Activated B cell treated with CpG ODN at 0.5 μM for 24 hours (primary cell): ENCODE data around the gene PPAN. TPM values are rescaled to one million over a fixed set of nuclear protein-coding genes. Genes with fewer than 3 reads are reported as not detected.
A peak's percentile ranks its signal among the peaks of the same experiment; 100 is the strongest.

ENCODE experiments used
- ATAC-seq: fragments of 200-7000 bp; cut with Tn5 transposase; one replicate; pipeline ENCODE4 v1.10.0; 2021; ENCODE audit warnings: low read depth, mild to moderate bottlenecking, moderate library complexity
- CTCF ChIA-PET: fragments of 350-600 bp; sonication (Branson Sonifier 250); formaldehyde crosslinking; loops from one replicate; lab custom pipeline; 2021; ENCODE audit warnings: antibody characterized with exemption; lab: Charles Lee
- POLR2A ChIA-PET: fragments of 350-600 bp; sonication (Branson Sonifier 250); formaldehyde crosslinking; loops from one replicate; lab custom pipeline; 2021; ENCODE audit warnings: antibody characterized with exemption; lab: Charles Lee
- DNase-seq: peaks from one replicate; pipeline ENCODE4 v3.0.0; 2022
- H3K27ac Mint-ChIP-seq: one replicate; pipeline ENCODE4 v1.8.0; 2020; ENCODE audit warnings: mixed read lengths
- H3K27me3 Mint-ChIP-seq: one replicate; pipeline ENCODE4 v1.8.0; 2021; ENCODE audit warnings: mixed read lengths
- H3K36me3 Mint-ChIP-seq: one replicate; pipeline ENCODE4 v1.8.0; 2021; ENCODE audit warnings: low read depth, mixed read lengths
- H3K4me1 Mint-ChIP-seq: one replicate; pipeline ENCODE4 v1.8.0; 2021; ENCODE audit warnings: mixed read lengths
- H3K4me3 Mint-ChIP-seq: one replicate; pipeline ENCODE4 v1.8.0; 2020; ENCODE audit warnings: mild to moderate bottlenecking, mixed read lengths
- H3K9me3 Mint-ChIP-seq: one replicate; pipeline ENCODE4 v1.8.0; 2020; ENCODE audit warnings: mixed read lengths
- CTCF ChIP-seq: fragments of 200-600 bp; IDR thresholded peaks from one replicate; pipeline ENCODE4 v1.8.0; 2022; ENCODE audit warnings: antibody characterized with exemption, mild to moderate bottlenecking
- intact Hi-C: fragments of 100-400 bp; cut with micrococcal nuclease; formaldehyde crosslinking; loops from one replicate; pipeline ENCODE4 v1.15.1; 2024
- total RNA-seq: library from RNA; stranded (reverse); gene quantifications from 2 replicates; pipeline ENCODE4 v1.2.3, GENCODE V29; 2022

The PPAN gene
- total RNA-seq, 1 donor from 2014 or later = 119 TPM

GRCh38 chr19:10104130-10104513 is 2.0 kb upstream of the PPAN start:
- ATAC-seq (no peak), DNase-seq (no peak)
- Mint-ChIP-seq H3K36me3 (peaks cover 24% of the 10 kb centered on the region), H3K27me3 (no peaks in the 10 kb centered on the region), H3K4me3 (no peak overlapping the region), H3K9me3 (no peaks in the 10 kb centered on the region), H3K27ac (peak overlapping the region; percentile 99), H3K4me1 (peaks cover 72% of the 10 kb centered on the region)
- ChIA-PET CTCF (interaction anchor here (0.8 to 1.8 kb wide), 3 partner anchors 8 to 146 kb away, joined by 3 to 6 read pairs (median 4); no protein-coding TSS in a partner anchor), POLR2A (interaction anchor here (0.7 to 11.0 kb wide), 9 partner anchors 9 to 1655 kb away, joined by 3 to 297 read pairs (median 5); partner anchors contain the start of genes EIF3G, FBXL12, ICAM1 and P2RY11)
- TF ChIP-seq CTCF = no peak
- intact Hi-C loops = loop anchor here (10.0 kb wide), 3 partner anchors 91 to 771 kb away; partner anchors contain the start of genes CARM1, DNMT1 and PDE4A

- Mint-ChIP-seq H3K4me3 (peak overlapping the region; percentile 86), H3K27me3 (no peaks in the 10 kb centered on the region), H3K27ac (peak overlapping the region; percentile 99), H3K9me3 (no peaks in the 10 kb centered on the region), H3K36me3 (peaks cover 32% of the 10 kb centered on the region), H3K4me1 (peaks cover 73% of the 10 kb centered on the region)
- intact Hi-C loops = loop anchor here (10.0 kb wide), 3 partner anchors 90 to 770 kb away; partner anchors contain the start of genes CARM1, DNMT1 and PDE4A
- DNase-seq = peak; percentile 35
- ChIA-PET CTCF (interaction anchor here (0.8 to 1.8 kb wide), 3 partner anchors 8 to 145 kb away, joined by 3 to 6 read pairs (median 4); no protein-coding TSS in a partner anchor), POLR2A (interaction anchor here (0.7 to 11.0 kb wide), 7 partner anchors 10 to 463 kb away, joined by 4 to 297 read pairs (median 6); partner anchors contain the start of genes EIF3G and P2RY11)
- no peak for TF ChIP-seq CTCF
- peak; percentile 22 for ATAC-seq
Observed at GRCh38 chr19:10104665-10105508, 1.3 kb upstream of the PPAN start.

- ChIA-PET CTCF (interaction anchor here (0.9 kb wide), 1 partner anchor 10 kb away, joined by 3 read pairs; no protein-coding TSS in a partner anchor), POLR2A (interaction anchor here (0.9 to 11.0 kb wide), 8 partner anchors 9 to 146 kb away, joined by 3 to 297 read pairs (median 8); partner anchors contain the start of genes DNMT1, EIF3G, MRPL4 and P2RY11)
- peaks cover 37% of the 10 kb centered on the region for H3K36me3 Mint-ChIP-seq
- no peaks in the 10 kb centered on the region for H3K9me3 Mint-ChIP-seq
- H3K27ac Mint-ChIP-seq = peak overlapping the region; percentile 99
- DNase-seq = no peak
- no peaks in the 10 kb centered on the region for H3K27me3 Mint-ChIP-seq
- intact Hi-C loops = loop anchor here (1.0 to 10.0 kb wide), 5 partner anchors 9 to 769 kb away; partner anchors contain the start of genes CARM1, DNMT1, PDE4A and SHFL
- TF ChIP-seq CTCF = no peak
- H3K4me3 Mint-ChIP-seq = peak overlapping the region; percentile 86
- ATAC-seq = peak; percentile 5
- peaks cover 73% of the 10 kb centered on the region for H3K4me1 Mint-ChIP-seq
Observed at GRCh38 chr19:10105509-10106099, 558 bp upstream of the PPAN start.

- Mint-ChIP-seq H3K4me1 (peaks cover 74% of the 10 kb centered on the region), H3K27ac (peak overlapping the region; percentile 80), H3K9me3 (no peaks in the 10 kb centered on the region), H3K36me3 (peaks cover 46% of the 10 kb centered on the region), H3K27me3 (no peaks in the 10 kb centered on the region), H3K4me3 (peak overlapping the region; percentile 86)
- POLR2A ChIA-PET = interaction anchor here (0.5 to 6.0 kb wide), 5 partner anchors 9 to 179 kb away, joined by 3 to 64 read pairs (median 5); partner anchors contain the start of genes ICAM1 and ICAM4
- DNase-seq (no peak), ATAC-seq (no peak)
- intact Hi-C loops = loop anchor here (10.0 kb wide), 3 partner anchors 88 to 768 kb away; partner anchors contain the start of genes CARM1, DNMT1 and PDE4A
- CTCF ChIA-PET = interaction anchor here (1.3 to 1.7 kb wide), 2 partner anchors 9 to 152 kb away, joined by 3 read pairs; no protein-coding TSS in a partner anchor
- no peak for TF ChIP-seq CTCF
Observed at GRCh38 chr19:10107254-10107653, 1.1 kb downstream of the PPAN start.
